G401.6 (cell line): Measurements from ENCODE around the gene PCNX2.
A peak's percentile ranks its signal among the peaks of the same experiment; 100 is the strongest.

Source experiments
- FAIRE-seq: peaks from 2 replicates; lab custom pipeline; 2012; peaks lifted over from hg19 to GRCh38; lab: Jason Lieb, UNC

Gene PCNX2

GRCh38 chr1:233261206-233261605, 34.3 kb downstream of the PCNX2 start:
- FAIRE-seq, result no peak

GRCh38 chr1:233257786-233258185, 37.7 kb downstream of the PCNX2 start:
- FAIRE-seq, result no peak

GRCh38 chr1:233256789-233257188, 38.7 kb downstream of the PCNX2 start:
- no peak for FAIRE-seq

GRCh38 chr1:233256191-233256590, 39.3 kb downstream of the PCNX2 start:
- FAIRE-seq, result no peak

GRCh38 chr1:233255145-233255544, 40.4 kb downstream of the PCNX2 start:
- FAIRE-seq, result no peak

- no peak for FAIRE-seq
Measured at GRCh38 chr1:233253832-233254331, 41.6 kb downstream of the PCNX2 start.

- no peak for FAIRE-seq
Measured at GRCh38 chr1:233253231-233253831, 42.2 kb downstream of the PCNX2 start.

- FAIRE-seq, result no peak
Measured at GRCh38 chr1:233252441-233252840, 43.1 kb downstream of the PCNX2 start.

GRCh38 chr1:233251201-233251720, 44.3 kb downstream of the PCNX2 start:
- FAIRE-seq, result no peak

- FAIRE-seq, result no peak
Measured at GRCh38 chr1:233248014-233248413, 47.5 kb downstream of the PCNX2 start.

GRCh38 chr1:233246965-233247364, 48.6 kb downstream of the PCNX2 start:
- no peak for FAIRE-seq

- no peak for FAIRE-seq
Measured at GRCh38 chr1:233245191-233245765, 50.2 kb downstream of the PCNX2 start.

- FAIRE-seq, result no peak
Measured at GRCh38 chr1:233244183-233244582, 51.3 kb downstream of the PCNX2 start.

GRCh38 chr1:233242827-233243483, 52.6 kb downstream of the PCNX2 start:
- no peak for FAIRE-seq

- FAIRE-seq, result no peak
Measured at GRCh38 chr1:233241759-233242158, 53.8 kb downstream of the PCNX2 start.

- FAIRE-seq, result no peak
Measured at GRCh38 chr1:233240829-233241682, 54.5 kb downstream of the PCNX2 start.

GRCh38 chr1:233240371-233240770, 55.2 kb downstream of the PCNX2 start:
- no peak for FAIRE-seq

- FAIRE-seq, result peak; percentile 21
Measured at GRCh38 chr1:233238884-233239431, 56.6 kb downstream of the PCNX2 start.

- no peak for FAIRE-seq
Measured at GRCh38 chr1:233237647-233238046, 57.9 kb downstream of the PCNX2 start.

GRCh38 chr1:233233508-233234040, 62.0 kb downstream of the PCNX2 start:
- FAIRE-seq, result no peak

- FAIRE-seq, result no peak
Measured at GRCh38 chr1:233230011-233230410, 65.5 kb downstream of the PCNX2 start.

- FAIRE-seq, result no peak
Measured at GRCh38 chr1:233229288-233229687, 66.2 kb downstream of the PCNX2 start.
